IMR-90 (cell line): ENCODE data around the gene RAD52.

ENCODE experiments used
- BHLHE40 ChIP-seq: fragments of 150-350 bp; IDR thresholded peaks from 2 replicates; pipeline ENCODE4 v1.6.1; 2016; ENCODE audit warnings: mild to moderate bottlenecking, low read depth, low read length
- CEBPB ChIP-seq: IDR thresholded peaks from 2 replicates; pipeline ENCODE4 v1.6.1; 2012; ENCODE audit warnings: low read depth, low read length, improper control_type of control experiment
- CHD1 ChIP-seq: IDR thresholded peaks from 2 replicates; pipeline ENCODE4 v1.6.1; 2012; ENCODE audit warnings: low read depth, low read length, improper control_type of control experiment
- ELK1 ChIP-seq: fragments of 150-350 bp; IDR thresholded peaks from 2 replicates; pipeline ENCODE4 v1.6.1; 2016; ENCODE audit warnings: low read depth, mild to moderate bottlenecking, low read length, moderate library complexity, borderline replicate concordance
- MAFK ChIP-seq: IDR thresholded peaks from 2 replicates; pipeline ENCODE4 v1.6.1; 2012; ENCODE audit warnings: low read depth, low read length, improper control_type of control experiment
- MAZ ChIP-seq: IDR thresholded peaks from 2 replicates; pipeline ENCODE4 v1.6.1; 2012; ENCODE audit warnings: low read depth, mild to moderate bottlenecking, low read length, improper control_type of control experiment, moderate library complexity, borderline replicate concordance
- MXI1 ChIP-seq: IDR thresholded peaks from 2 replicates; pipeline ENCODE4 v1.6.1; 2012; ENCODE audit warnings: low read depth, mild to moderate bottlenecking, low read length, moderate library complexity, borderline replicate concordance
- POLR2A ChIP-seq: IDR thresholded peaks from 2 replicates; pipeline ENCODE4 v1.6.1; 2012; ENCODE audit warnings: mild to moderate bottlenecking, low read depth, low read length
- RAD21 ChIP-seq: IDR thresholded peaks from 2 replicates; pipeline ENCODE4 v1.6.1; 2012; ENCODE audit warnings: low read length, improper control_type of control experiment
- RCOR1 ChIP-seq: IDR thresholded peaks from 2 replicates; pipeline ENCODE4 v1.6.1; 2012; ENCODE audit warnings: mild to moderate bottlenecking, low read length, improper control_type of control experiment; ENCODE audit not compliant: insufficient replicate concordance
- RFX5 ChIP-seq: IDR thresholded peaks from 2 replicates; pipeline ENCODE4 v1.8.0; 2012; ENCODE audit warnings: low read depth, mild to moderate bottlenecking, low read length, moderate library complexity
- USF2 ChIP-seq: fragments of 150-350 bp; IDR thresholded peaks from 2 replicates; pipeline ENCODE4 v1.6.1; 2017; ENCODE audit warnings: mild to moderate bottlenecking, antibody characterized with exemption, low read length, low read depth
- TF ChIP-seq, protein P1 (sequence below): conservative IDR thresholded peaks from 2 replicates; pipeline ENCODE4 v1.5.1; 2012; ENCODE audit warnings: mild to moderate bottlenecking, low read depth, low read length, improper control_type of control experiment

- TF ChIP-seq, protein P1, sequence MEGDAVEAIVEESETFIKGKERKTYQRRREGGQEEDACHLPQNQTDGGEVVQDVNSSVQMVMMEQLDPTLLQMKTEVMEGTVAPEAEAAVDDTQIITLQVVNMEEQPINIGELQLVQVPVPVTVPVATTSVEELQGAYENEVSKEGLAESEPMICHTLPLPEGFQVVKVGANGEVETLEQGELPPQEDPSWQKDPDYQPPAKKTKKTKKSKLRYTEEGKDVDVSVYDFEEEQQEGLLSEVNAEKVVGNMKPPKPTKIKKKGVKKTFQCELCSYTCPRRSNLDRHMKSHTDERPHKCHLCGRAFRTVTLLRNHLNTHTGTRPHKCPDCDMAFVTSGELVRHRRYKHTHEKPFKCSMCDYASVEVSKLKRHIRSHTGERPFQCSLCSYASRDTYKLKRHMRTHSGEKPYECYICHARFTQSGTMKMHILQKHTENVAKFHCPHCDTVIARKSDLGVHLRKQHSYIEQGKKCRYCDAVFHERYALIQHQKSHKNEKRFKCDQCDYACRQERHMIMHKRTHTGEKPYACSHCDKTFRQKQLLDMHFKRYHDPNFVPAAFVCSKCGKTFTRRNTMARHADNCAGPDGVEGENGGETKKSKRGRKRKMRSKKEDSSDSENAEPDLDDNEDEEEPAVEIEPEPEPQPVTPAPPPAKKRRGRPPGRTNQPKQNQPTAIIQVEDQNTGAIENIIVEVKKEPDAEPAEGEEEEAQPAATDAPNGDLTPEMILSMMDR, result no peak
- no peak for TF ChIP-seq POLR2A
- TF ChIP-seq MXI1, result no peak
- no peak for TF ChIP-seq CHD1
- TF ChIP-seq CEBPB, result no peak
- no peak for TF ChIP-seq MAFK
- no peak for TF ChIP-seq USF2
- TF ChIP-seq RCOR1, result no peak
- TF ChIP-seq RFX5, result no peak
- no peak for TF ChIP-seq RAD21
- TF ChIP-seq MAZ, result no peak
- TF ChIP-seq ELK1, result no peak
- no peak for TF ChIP-seq BHLHE40
Observed at GRCh38 chr12:992647-993046, 43.2 kb upstream of the RAD52 start.
